K562 treated with DMSO at 1 percent for 24 hours (cell line): ENCODE results near the gene STK24. TPM values are rescaled to one million over a fixed set of nuclear protein-coding genes. Genes with fewer than 3 reads are reported as not detected.

Source experiments
- total RNA-seq: library from RNA; unstranded; fragments of 300-600 nt; gene quantifications from 2 replicates; pipeline ENCODE4 v1.2.3, GENCODE V29; 2022; ENCODE audit warnings: low read depth; ENCODE audit not compliant: insufficient read depth

Gene STK24
- 34.0 and 35.6 TPM in 2 replicates for total RNA-seq

GRCh38 chr13:98576963-98577835, at the start of gene STK24:
Gene STK24 (minus strand): TSS chr13:98577107. CDS start chr13:98576786, 321 bp downstream.

Other genes starting within 250 kb of the STK24 start
- gene SLC15A1, start 175.6 kb upstream of the STK24 start, total RNA-seq, result not detected in 2 replicates